PC-3 (cell line): Measurements from ENCODE around the gene GPS2.

ENCODE experiments used
- CTCF ChIP-seq: fragments of 300-600 bp; sonication (generic); conservative IDR thresholded peaks from 2 replicates; pipeline ENCODE4 v1.5.1; 2017; ENCODE audit warnings: antibody characterized with exemption, low read depth, mild to moderate bottlenecking, low read length
- EZH2 ChIP-seq: fragments of 300-600 bp; sonication (generic); IDR thresholded peaks from one replicate; pipeline ENCODE4 v1.6.1; 2017; ENCODE audit warnings: antibody characterized with exemption, mild to moderate bottlenecking, low read length; ENCODE audit not compliant: unreplicated experiment
- EZH2phosphoT487 ChIP-seq: fragments of 300-600 bp; sonication (generic); IDR thresholded peaks from 2 replicates; pipeline ENCODE4 v1.6.1; 2018; ENCODE audit warnings: mild to moderate bottlenecking, antibody characterized with exemption, low read length, borderline replicate concordance

GRCh38 chr17:7306911-7307685, 8.1 kb downstream of the GPS2 start, which contains the start of gene EIF5A:
- TF ChIP-seq CTCF = no peak
- TF ChIP-seq EZH2 = no peak
- no peak for TF ChIP-seq EZH2phosphoT487
